Measurements from ENCODE around the gene PAX6.

DNA sequence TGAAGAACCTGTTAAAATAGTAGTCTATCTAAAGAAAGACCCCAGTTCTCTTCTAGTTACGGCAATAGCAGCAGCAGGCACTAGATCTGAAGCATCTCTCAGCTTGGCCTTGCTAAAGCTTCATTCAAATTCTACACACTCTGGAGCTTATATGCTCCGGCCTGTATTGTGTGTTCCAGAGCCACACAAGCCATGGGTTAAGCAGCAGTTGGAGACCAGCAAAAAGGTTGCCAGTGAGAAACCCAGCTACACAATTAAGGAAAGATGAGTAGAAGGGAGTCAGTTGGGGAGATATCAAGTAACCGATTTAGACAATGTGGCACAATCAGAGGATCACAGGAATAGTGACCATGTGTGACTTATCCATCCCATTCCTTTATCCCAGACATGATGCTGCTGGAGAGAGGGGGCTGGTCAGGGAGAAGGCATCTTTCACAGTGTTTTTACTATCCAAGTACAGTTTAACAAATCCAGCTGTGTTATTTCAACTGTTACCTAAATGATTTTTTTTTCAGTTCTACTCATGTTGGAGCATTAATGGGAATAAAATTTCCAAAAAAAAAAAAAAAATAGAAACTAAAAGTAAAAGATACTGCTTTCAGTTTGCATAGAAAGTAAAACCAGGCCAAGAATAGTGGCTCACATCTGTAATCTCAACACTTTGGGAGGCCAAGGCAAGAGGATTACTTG lies 41.0 kb downstream of the PAX6 start:
- TF ChIP-seq, protein P1, sequence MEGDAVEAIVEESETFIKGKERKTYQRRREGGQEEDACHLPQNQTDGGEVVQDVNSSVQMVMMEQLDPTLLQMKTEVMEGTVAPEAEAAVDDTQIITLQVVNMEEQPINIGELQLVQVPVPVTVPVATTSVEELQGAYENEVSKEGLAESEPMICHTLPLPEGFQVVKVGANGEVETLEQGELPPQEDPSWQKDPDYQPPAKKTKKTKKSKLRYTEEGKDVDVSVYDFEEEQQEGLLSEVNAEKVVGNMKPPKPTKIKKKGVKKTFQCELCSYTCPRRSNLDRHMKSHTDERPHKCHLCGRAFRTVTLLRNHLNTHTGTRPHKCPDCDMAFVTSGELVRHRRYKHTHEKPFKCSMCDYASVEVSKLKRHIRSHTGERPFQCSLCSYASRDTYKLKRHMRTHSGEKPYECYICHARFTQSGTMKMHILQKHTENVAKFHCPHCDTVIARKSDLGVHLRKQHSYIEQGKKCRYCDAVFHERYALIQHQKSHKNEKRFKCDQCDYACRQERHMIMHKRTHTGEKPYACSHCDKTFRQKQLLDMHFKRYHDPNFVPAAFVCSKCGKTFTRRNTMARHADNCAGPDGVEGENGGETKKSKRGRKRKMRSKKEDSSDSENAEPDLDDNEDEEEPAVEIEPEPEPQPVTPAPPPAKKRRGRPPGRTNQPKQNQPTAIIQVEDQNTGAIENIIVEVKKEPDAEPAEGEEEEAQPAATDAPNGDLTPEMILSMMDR (IDR thresholded peaks at IDR 0.05; ENCODE audit: insufficient read depth, low read length, poor library complexity, severe bottlenecking) = no peak
- no peak for TF ChIP-seq EZH2phosphoT487 (conservative IDR thresholded peaks at IDR 0.05; ENCODE audit: low read length)

Measured in SU-DHL-6 (cell line).